WTC11 (cell line): ENCODE results near the gene AKAP1. TPM values are rescaled to one million over a fixed set of nuclear protein-coding genes. Genes with fewer than 3 reads are reported as not detected.

Experiments
- ATAC-seq: fragments of 200-7000 bp; cut with Tn5 transposase; 2 replicates; pipeline ENCODE4 v1.10.0; 2021; ENCODE audit warnings: mild to moderate bottlenecking, moderate library complexity
- CTCF ChIA-PET: fragments of 300-600 bp; sonication (Branson Sonifier 250); formaldehyde crosslinking; loops from one replicate; lab custom pipeline; 2021; ENCODE audit warnings: antibody characterized with exemption; lab: Charles Lee
- POLR2A ChIA-PET: fragments of 350-600 bp; sonication (Branson Sonifier 250); formaldehyde crosslinking; loops from one replicate; lab custom pipeline; 2021; ENCODE audit warnings: antibody characterized with exemption; lab: Charles Lee
- DNase-seq: peaks from one replicate; pipeline ENCODE4 v3.0.0; 2021; ENCODE audit warnings: low spot score
- H3K27ac Mint-ChIP-seq: 2 replicates; pipeline ENCODE4 v1.8.0; 2021; ENCODE audit warnings: mixed read lengths
- H3K27me3 Mint-ChIP-seq: 2 replicates; pipeline ENCODE4 v1.8.0; 2021; ENCODE audit warnings: low read depth, mild to moderate bottlenecking, moderate library complexity, mixed read lengths
- H3K36me3 Mint-ChIP-seq: 2 replicates; pipeline ENCODE4 v1.8.0; 2021; ENCODE audit warnings: mixed read lengths
- H3K4me1 Mint-ChIP-seq: 2 replicates; pipeline ENCODE4 v1.8.0; 2022; ENCODE audit warnings: mixed read lengths
- H3K4me3 Mint-ChIP-seq: 2 replicates; pipeline ENCODE4 v1.8.0; 2021; ENCODE audit warnings: mild to moderate bottlenecking, moderate library complexity, mixed read lengths
- H3K9me3 Mint-ChIP-seq: 2 replicates; pipeline ENCODE4 v1.8.0; 2021; ENCODE audit warnings: mixed read lengths
- ARID4B ChIP-seq: sonication (generic); formaldehyde crosslinking; IDR thresholded peaks from 2 replicates; pipeline ENCODE4 v1.8.0; 2023; ENCODE audit warnings: missing genetic modification reagents, mild to moderate bottlenecking, borderline replicate concordance
- CREM ChIP-seq: sonication (generic); formaldehyde crosslinking; IDR thresholded peaks from 2 replicates; pipeline ENCODE4 v1.8.1; 2022; ENCODE audit warnings: mild to moderate bottlenecking, missing genetic modification reagents, moderate library complexity
- ELF4 ChIP-seq: sonication (generic); formaldehyde crosslinking; IDR thresholded peaks from 2 replicates; pipeline ENCODE4 v1.8.1; 2022; ENCODE audit warnings: low read depth, mild to moderate bottlenecking, moderate library complexity, missing genetic modification reagents
- GABPB1 ChIP-seq: sonication (generic); formaldehyde crosslinking; IDR thresholded peaks from 2 replicates; pipeline ENCODE4 v1.8.1; 2023; ENCODE audit warnings: mild to moderate bottlenecking, missing genetic modification reagents
- JUN ChIP-seq: sonication (generic); formaldehyde crosslinking; IDR thresholded peaks from 2 replicates; pipeline ENCODE4 v1.8.0; 2023; ENCODE audit warnings: mild to moderate bottlenecking, missing genetic modification reagents
- MXD4 ChIP-seq: fragments of 250-450 bp; sonication (Bioruptor Pico); IDR thresholded peaks from 2 replicates; pipeline ENCODE4 v1.8.0; 2021; ENCODE audit warnings: mild to moderate bottlenecking, moderate library complexity, borderline replicate concordance
- SP1 ChIP-seq: sonication (generic); formaldehyde crosslinking; conservative IDR thresholded peaks from 2 replicates; pipeline ENCODE4 v1.8.1; 2022; ENCODE audit warnings: missing genetic modification reagents
- TCF7 ChIP-seq: sonication (generic); formaldehyde crosslinking; IDR thresholded peaks from 2 replicates; pipeline ENCODE4 v1.8.0; 2022; ENCODE audit warnings: mild to moderate bottlenecking, low read depth, missing genetic modification reagents, moderate library complexity
- TEAD1 ChIP-seq: sonication (generic); formaldehyde crosslinking; IDR thresholded peaks from 2 replicates; pipeline ENCODE4 v1.8.0; 2022; ENCODE audit warnings: mild to moderate bottlenecking, missing genetic modification reagents
- ZNF232 ChIP-seq: sonication (generic); formaldehyde crosslinking; IDR thresholded peaks from 2 replicates; pipeline ENCODE4 v1.8.0; 2022; ENCODE audit warnings: mild to moderate bottlenecking, missing genetic modification reagents
- ZNF317 ChIP-seq: sonication (generic); formaldehyde crosslinking; IDR thresholded peaks from 2 replicates; pipeline ENCODE4 v1.8.1; 2023; ENCODE audit warnings: low read depth, mild to moderate bottlenecking, moderate library complexity, missing genetic modification reagents, borderline replicate concordance
- ZNF425 ChIP-seq: fragments of 250-450 bp; sonication (Bioruptor Pico); conservative IDR thresholded peaks from 2 replicates; pipeline ENCODE4 v1.9.0; 2021; ENCODE audit warnings: mild to moderate bottlenecking
- ZNF671 ChIP-seq: fragments of 250-450 bp; sonication (Bioruptor Pico); IDR thresholded peaks from 2 replicates; pipeline ENCODE4 v1.8.0; 2021; ENCODE audit warnings: mild to moderate bottlenecking
- total RNA-seq: library from RNA; stranded (reverse); gene quantifications from 3 replicates; pipeline ENCODE4 v1.2.3, GENCODE V29; 2021
- TF ChIP-seq, protein P1 (sequence below): sonication (generic); formaldehyde crosslinking; IDR thresholded peaks from 2 replicates; pipeline ENCODE4 v1.8.1; 2022; ENCODE audit warnings: low read depth, mild to moderate bottlenecking, moderate library complexity, missing genetic modification reagents, borderline replicate concordance
- TF ChIP-seq, protein P2 (sequence below): sonication (generic); formaldehyde crosslinking; IDR thresholded peaks from 2 replicates; pipeline ENCODE4 v1.8.1; 2023; ENCODE audit warnings: mild to moderate bottlenecking, missing genetic modification reagents
- TF ChIP-seq, protein P3 (sequence below): fragments of 250-450 bp; sonication (Bioruptor Pico); IDR thresholded peaks from 2 replicates; pipeline ENCODE4 v2.1.2; 2022; ENCODE audit warnings: mild to moderate bottlenecking, moderate library complexity
- TF ChIP-seq, protein P4 (sequence below): sonication (generic); formaldehyde crosslinking; IDR thresholded peaks from 2 replicates; pipeline ENCODE4 v1.8.0; 2022; ENCODE audit warnings: missing genetic modification reagents

The AKAP1 gene
- total RNA-seq, 1 experiment from 2014 or later, result 74.5 TPM

DNA sequence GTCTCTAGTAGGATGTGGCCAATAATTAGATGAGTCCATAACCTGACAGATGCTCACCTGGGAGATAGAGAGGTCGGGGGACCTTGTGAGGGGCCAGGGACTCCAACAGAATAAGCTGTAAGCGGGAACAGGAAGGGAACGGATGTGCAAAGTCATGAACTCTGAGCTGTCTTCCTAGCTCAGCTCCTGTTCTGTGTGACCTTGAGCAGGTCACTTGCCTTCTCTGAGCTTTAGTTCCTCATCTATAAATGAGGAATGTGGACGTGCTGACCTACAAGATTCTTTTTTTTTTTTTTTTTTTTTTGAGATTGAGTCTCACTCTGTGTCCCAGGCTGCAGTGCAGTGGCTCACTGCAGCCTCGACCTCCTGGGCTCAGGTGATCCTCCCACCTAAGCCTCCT lies 58.9 kb downstream of the AKAP1 start:
- Mint-ChIP-seq H3K4me3 (no peak overlapping the region), H3K27me3 (peaks cover 6% of the 10 kb centered on the region; the same call in 1 of the 2 replicates), H3K4me1 (peaks cover 17% of the 10 kb centered on the region), H3K36me3 (peaks cover 7% of the 10 kb centered on the region), H3K27ac (no peak overlapping the region), H3K9me3 (peaks cover 13% of the 10 kb centered on the region)
- TF ChIP-seq, protein P1, sequence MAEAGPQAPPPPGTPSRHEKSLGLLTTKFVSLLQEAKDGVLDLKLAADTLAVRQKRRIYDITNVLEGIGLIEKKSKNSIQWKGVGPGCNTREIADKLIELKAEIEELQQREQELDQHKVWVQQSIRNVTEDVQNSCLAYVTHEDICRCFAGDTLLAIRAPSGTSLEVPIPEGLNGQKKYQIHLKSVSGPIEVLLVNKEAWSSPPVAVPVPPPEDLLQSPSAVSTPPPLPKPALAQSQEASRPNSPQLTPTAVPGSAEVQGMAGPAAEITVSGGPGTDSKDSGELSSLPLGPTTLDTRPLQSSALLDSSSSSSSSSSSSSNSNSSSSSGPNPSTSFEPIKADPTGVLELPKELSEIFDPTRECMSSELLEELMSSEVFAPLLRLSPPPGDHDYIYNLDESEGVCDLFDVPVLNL (CRISPR knock-in tag), result no peak
- TF ChIP-seq ZNF317 (CRISPR knock-in tag) (no peak), SP1 (CRISPR knock-in tag) (no peak), CREM (CRISPR knock-in tag) (no peak), ZNF671 (CRISPR knock-in tag) (no peak), TEAD1 (CRISPR knock-in tag) (no peak), ZNF232 (CRISPR knock-in tag) (no peak), ARID4B (no peak), GABPB1 (CRISPR knock-in tag) (no peak), ZNF425 (CRISPR knock-in tag) (no peak), TCF7 (CRISPR knock-in tag) (no peak), JUN (CRISPR knock-in tag) (no peak), MXD4 (CRISPR knock-in tag) (no peak), ELF4 (CRISPR knock-in tag) (no peak)
- TF ChIP-seq, protein P2, sequence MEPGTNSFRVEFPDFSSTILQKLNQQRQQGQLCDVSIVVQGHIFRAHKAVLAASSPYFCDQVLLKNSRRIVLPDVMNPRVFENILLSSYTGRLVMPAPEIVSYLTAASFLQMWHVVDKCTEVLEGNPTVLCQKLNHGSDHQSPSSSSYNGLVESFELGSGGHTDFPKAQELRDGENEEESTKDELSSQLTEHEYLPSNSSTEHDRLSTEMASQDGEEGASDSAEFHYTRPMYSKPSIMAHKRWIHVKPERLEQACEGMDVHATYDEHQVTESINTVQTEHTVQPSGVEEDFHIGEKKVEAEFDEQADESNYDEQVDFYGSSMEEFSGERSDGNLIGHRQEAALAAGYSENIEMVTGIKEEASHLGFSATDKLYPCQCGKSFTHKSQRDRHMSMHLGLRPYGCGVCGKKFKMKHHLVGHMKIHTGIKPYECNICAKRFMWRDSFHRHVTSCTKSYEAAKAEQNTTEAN, result no peak
- TF ChIP-seq, protein P3, sequence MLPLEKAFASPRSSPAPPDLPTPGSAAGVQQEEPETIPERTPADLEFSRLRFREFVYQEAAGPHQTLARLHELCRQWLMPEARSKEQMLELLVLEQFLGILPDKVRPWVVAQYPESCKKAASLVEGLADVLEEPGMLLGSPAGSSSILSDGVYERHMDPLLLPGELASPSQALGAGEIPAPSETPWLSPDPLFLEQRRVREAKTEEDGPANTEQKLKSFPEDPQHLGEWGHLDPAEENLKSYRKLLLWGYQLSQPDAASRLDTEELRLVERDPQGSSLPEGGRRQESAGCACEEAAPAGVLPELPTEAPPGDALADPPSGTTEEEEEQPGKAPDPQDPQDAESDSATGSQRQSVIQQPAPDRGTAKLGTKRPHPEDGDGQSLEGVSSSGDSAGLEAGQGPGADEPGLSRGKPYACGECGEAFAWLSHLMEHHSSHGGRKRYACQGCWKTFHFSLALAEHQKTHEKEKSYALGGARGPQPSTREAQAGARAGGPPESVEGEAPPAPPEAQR (CRISPR knock-in tag), result no peak
- TF ChIP-seq, protein P4, sequence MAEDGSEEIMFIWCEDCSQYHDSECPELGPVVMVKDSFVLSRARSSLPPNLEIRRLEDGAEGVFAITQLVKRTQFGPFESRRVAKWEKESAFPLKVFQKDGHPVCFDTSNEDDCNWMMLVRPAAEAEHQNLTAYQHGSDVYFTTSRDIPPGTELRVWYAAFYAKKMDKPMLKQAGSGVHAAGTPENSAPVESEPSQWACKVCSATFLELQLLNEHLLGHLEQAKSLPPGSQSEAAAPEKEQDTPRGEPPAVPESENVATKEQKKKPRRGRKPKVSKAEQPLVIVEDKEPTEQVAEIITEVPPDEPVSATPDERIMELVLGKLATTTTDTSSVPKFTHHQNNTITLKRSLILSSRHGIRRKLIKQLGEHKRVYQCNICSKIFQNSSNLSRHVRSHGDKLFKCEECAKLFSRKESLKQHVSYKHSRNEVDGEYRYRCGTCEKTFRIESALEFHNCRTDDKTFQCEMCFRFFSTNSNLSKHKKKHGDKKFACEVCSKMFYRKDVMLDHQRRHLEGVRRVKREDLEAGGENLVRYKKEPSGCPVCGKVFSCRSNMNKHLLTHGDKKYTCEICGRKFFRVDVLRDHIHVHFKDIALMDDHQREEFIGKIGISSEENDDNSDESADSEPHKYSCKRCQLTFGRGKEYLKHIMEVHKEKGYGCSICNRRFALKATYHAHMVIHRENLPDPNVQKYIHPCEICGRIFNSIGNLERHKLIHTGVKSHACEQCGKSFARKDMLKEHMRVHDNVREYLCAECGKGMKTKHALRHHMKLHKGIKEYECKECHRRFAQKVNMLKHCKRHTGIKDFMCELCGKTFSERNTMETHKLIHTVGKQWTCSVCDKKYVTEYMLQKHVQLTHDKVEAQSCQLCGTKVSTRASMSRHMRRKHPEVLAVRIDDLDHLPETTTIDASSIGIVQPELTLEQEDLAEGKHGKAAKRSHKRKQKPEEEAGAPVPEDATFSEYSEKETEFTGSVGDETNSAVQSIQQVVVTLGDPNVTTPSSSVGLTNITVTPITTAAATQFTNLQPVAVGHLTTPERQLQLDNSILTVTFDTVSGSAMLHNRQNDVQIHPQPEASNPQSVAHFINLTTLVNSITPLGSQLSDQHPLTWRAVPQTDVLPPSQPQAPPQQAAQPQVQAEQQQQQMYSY (CRISPR knock-in tag), result no peak
- ChIA-PET POLR2A (no interaction called here), CTCF (interaction anchor here (0.6 to 2.5 kb wide), 8 partner anchors 10 to 682 kb away, joined by 3 to 6 read pairs (median 4); no protein-coding TSS in a partner anchor)
- ATAC-seq (no peak), DNase-seq (no peak)
